ENCODE data around the gene RMDN3.
A peak's percentile ranks its signal among the peaks of the same experiment; 100 is the strongest.

Gene RMDN3

DNA sequence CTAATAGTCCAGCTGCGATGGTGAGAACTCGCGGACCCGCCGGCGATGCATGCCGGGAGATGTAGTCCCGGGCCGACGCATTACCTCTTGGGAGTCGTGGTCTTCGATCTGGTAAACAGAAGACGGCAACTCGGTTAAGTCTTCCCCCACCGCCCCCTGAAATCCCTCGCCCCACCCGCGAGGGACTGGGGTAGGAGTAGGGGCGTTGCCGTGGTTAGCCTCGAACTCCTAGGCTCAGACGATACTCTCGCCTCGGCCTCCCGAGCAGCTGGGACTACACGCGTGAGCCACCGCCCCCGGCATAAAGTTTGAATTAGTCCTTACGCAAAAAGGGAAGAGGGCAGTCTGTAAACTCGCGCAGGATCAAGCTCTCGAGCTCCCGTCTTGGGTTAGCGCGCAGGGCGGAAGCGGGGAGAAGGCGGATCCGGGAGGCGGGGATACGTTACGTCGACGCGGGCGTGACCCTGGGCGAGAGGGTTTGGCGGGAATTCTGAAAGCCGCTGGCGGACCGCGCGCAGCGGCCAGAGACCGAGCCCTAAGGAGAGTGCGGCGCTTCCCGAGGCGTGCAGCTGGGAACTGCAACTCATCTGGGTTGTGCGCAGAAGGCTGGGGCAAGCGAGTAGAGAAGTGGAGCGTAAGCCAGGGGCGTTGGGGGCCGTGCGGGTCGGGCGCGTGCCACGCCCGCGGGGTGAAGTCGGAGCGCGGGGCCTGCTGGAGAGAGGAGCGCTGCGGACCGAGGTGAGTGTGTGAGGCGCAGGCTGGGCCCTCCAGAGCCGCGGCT is 60.2 kb downstream of the RMDN3 start, which contains the start of gene RAD51:
Gene RAD51, plus strand, starts transcription at position 487 of the 781 bp plus-strand sequence. CDS start 3,585 bp downstream, outside the sequence.
- peaks cover 16% of the 10 kb centered on the region for H3K4me1 Mint-ChIP-seq
- no peaks in the 10 kb centered on the region for H3K9me3 Mint-ChIP-seq
- DNase-seq (ENCODE audit: low spot score in 2 of 2) (peak; percentile 88 to 91), ATAC-seq (replicated peaks; ENCODE audit: extremely low read depth, poor library complexity, severe bottlenecking) (peak; percentile 96)
- H3K36me3 Mint-ChIP-seq (ENCODE audit: insufficient read depth) = peaks cover 17% of the 10 kb centered on the region
- no peaks in the 10 kb centered on the region for H3K27me3 Mint-ChIP-seq
- peak within 1 kb of the TSS; percentile 97 for H3K27ac Mint-ChIP-seq (ENCODE audit: low read depth)
- peak within 1 kb of the TSS; percentile 98 for H3K4me3 Mint-ChIP-seq

DNA sequence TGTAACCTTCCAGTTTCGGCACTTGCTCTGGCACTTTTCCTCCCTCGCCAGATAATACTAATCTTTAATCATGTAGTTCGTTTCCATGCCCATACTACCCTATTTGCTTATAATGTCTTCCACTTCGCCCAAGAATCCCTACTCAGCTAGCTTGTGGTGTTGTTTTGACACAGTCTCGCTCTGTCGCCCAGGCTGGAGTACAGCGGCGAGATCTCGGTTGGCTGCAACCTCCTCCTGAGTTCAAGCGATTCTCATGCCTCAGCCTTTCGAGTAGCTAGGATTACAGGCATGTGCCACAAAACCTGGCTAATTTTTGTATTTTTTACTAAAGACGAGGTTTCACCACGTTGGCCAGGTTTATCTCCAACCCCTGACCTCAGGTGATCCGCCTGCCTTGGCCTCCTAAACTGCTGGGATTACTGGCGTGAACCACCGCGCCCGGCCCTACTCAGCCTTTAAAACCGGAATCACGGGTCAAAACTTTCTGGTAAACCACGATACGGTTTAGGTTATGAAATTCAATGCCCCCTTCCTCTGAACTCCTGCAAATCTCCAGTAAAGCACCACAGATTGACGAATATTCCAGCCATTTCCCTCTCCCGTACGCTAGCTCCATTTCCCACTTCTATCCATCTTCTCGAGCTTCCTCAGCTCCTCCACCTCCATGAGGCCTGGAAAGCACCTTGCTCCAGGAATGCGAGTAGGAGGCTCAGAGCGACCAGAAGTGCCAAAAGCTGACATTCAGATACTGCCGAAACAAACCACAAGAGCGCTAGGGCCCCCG is 61.0 kb downstream of the RMDN3 start:
- Mint-ChIP-seq H3K4me1 (peaks cover 16% of the 10 kb centered on the region), H3K9me3 (no peaks in the 10 kb centered on the region), H3K27ac (ENCODE audit: low read depth) (peak overlapping the region; percentile 97), H3K36me3 (ENCODE audit: insufficient read depth) (peaks cover 17% of the 10 kb centered on the region), H3K27me3 (no peaks in the 10 kb centered on the region), H3K4me3 (peak overlapping the region; percentile 98)
- DNase-seq (ENCODE audit: low spot score in 2 of 2) (no peak), ATAC-seq (replicated peaks; ENCODE audit: extremely low read depth, poor library complexity, severe bottlenecking) (no peak)

DNA sequence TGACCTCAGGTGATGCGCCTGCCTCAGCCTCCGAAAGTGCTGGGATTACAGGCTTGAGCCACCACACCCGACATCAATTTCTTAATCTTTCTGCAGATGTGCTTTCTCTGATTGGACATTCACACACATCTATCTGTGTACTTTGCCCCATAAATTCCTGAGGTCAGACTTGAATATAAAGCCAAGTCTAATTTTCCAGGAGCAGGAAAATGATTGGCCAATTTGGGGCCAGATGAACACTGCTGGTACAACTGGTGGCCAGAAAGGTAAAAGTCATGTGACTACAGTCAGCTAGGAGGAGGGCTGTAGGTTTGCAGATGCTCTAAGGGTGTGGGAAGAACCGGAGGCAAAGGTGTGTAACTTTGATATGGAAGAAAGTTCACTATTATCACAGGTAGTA is 63.3 kb downstream of the RMDN3 start:
- DNase-seq (ENCODE audit: low spot score in 2 of 2) (no peak), ATAC-seq (replicated peaks; ENCODE audit: extremely low read depth, poor library complexity, severe bottlenecking) (no peak)
- no peaks in the 10 kb centered on the region for H3K27me3 Mint-ChIP-seq
- no peak overlapping the region for H3K27ac Mint-ChIP-seq (ENCODE audit: low read depth)
- H3K9me3 Mint-ChIP-seq = no peaks in the 10 kb centered on the region
- H3K4me3 Mint-ChIP-seq = no peak overlapping the region
- H3K36me3 Mint-ChIP-seq (ENCODE audit: insufficient read depth) = peaks cover 17% of the 10 kb centered on the region
- H3K4me1 Mint-ChIP-seq = peaks cover 16% of the 10 kb centered on the region

DNA sequence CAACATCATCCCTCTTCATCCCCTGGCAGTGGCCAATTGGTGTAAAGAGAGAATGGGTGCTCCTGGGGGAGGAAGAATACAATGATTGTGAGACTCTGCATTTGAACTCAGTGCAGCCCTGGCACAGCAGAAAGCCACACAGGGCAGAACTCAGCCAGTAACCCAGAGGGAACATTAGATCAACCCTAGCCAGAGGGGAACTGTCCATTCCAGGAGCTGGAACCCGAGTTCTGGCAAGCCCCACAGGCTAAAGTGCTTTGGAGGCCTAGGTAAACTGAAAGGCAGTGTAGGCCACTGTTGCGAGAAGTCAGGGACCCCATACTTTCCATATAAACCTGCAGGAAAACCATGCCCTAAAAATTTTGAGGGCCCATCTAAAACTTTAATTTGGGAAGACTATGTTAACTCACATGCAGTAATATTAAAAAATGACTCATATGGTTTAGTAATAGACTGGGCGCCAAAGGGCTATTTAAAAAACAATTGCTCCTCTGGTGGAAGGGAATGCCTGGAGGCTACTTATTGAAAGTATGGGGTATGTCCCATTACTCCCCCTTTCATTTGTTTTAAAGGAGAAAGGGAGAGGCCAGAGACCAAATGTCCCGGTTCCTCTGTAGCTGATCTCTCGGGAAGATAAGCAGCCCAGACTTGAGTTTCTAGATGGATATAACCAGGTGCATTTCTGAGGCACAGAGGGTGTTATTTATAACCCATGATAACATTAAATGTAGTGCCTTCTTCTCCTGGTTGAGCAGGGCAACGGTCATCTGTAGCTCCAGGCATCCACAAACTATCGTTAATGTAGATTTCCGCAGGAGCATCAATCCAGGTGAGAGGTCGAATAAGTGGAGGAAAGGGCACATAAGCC is 65.9 kb downstream of the RMDN3 start:
- DNase-seq (ENCODE audit: low spot score in 2 of 2) (no peak), ATAC-seq (replicated peaks; ENCODE audit: extremely low read depth, poor library complexity, severe bottlenecking) (no peak)
- H3K27ac Mint-ChIP-seq (ENCODE audit: low read depth) = peak overlapping the region; percentile 33
- peaks cover 12% of the 10 kb centered on the region for H3K36me3 Mint-ChIP-seq (ENCODE audit: insufficient read depth)
- H3K27me3 Mint-ChIP-seq = no peaks in the 10 kb centered on the region
- H3K4me3 Mint-ChIP-seq = no peak overlapping the region
- H3K9me3 Mint-ChIP-seq = no peaks in the 10 kb centered on the region
- H3K4me1 Mint-ChIP-seq = peaks cover 6% of the 10 kb centered on the region
